HG02840 (cell line): ENCODE measurements around the gene RALA.

ENCODE experiments used
- ATAC-seq: cut with Tn5 transposase; IDR thresholded peaks from one replicate; pipeline ENCODE4 v1.9.1; 2021; ENCODE audit warnings: mild to moderate bottlenecking, moderate library complexity, moderate number of reproducible peaks; ENCODE audit not compliant: unreplicated experiment, low FRiP score

Gene RALA

DNA sequence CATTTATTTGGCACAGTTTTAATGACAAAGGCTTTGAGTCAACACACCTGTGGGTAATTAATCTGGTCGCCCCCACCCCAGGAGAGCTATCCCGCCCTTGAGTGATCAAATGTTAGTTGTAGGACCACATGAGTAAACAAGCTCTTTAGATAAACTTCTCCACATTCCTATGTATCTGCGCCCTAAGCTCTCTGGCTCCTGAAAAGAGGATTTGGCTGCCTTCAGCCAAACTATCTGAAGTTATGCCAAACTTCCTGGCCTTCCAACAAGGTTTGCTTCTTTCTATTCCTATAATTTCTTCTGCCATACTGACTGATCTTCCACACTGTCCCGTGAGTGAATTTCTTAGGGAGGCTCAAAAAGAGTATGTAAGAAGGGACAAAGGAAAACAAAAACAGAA, 134.2 kb downstream of the RALA start:
- ATAC-seq = no peak
